ENCODE measurements around the gene RAVER2. TPM values are rescaled to one million over a fixed set of nuclear protein-coding genes. Genes with fewer than 3 reads are reported as not detected.

Gene RAVER2
- total RNA-seq, 2 experiments from 2014 or later = 0.08 TPM; not detected in 1

- H3K9me2 ChIP-seq (ENCODE audit: insufficient read depth, low read length) = no peaks in the 10 kb centered on the region
- ChIA-PET POLR2A (no interaction called here), CTCF (ENCODE audit: unreplicated experiment) (no interaction called here)
- peaks cover 77% of the 10 kb centered on the region for H3K36me3 ChIP-seq (ENCODE audit: insufficient read depth, low read length)
- no peak overlapping the region for H3K4me2 ChIP-seq (ENCODE audit: low read length)
- H3K9me3 ChIP-seq (ENCODE audit: low read length) = no peaks in the 10 kb centered on the region
- no peak overlapping the region for H3K4me3 ChIP-seq (ENCODE audit: low read depth, low read length, poor library complexity, severe bottlenecking)
- no TSS peak for BruUV-seq (replicated peaks)
- no peaks in the 10 kb centered on the region for H4K20me1 ChIP-seq (ENCODE audit: insufficient read depth, low read length)
- peaks cover 2% of the 10 kb centered on the region for H3K4me1 ChIP-seq (ENCODE audit: insufficient read depth, low read length, poor library complexity, severe bottlenecking)
- no peak for DNase-seq (ENCODE audit: low spot score)
- no peak overlapping the region for H3K27ac ChIP-seq (ENCODE audit: low read depth, low read length, poor library complexity, severe bottlenecking)
- no peak overlapping the region for H2AFZ ChIP-seq (ENCODE audit: low read length)
- no peaks in the 10 kb centered on the region for H3K79me2 ChIP-seq (ENCODE audit: insufficient read depth, low read depth, low read length)
- TF ChIP-seq EZH2phosphoT487 (IDR thresholded peaks at IDR 0.05; ENCODE audit: borderline replicate concordance, low read depth, low read length) (no peak), CTCF (conservative IDR thresholded peaks at IDR 0.05; ENCODE audit: low read length) (no peak)
- intact Hi-C loops (cut with micrococcal nuclease; ENCODE audit: unreplicated experiment) = no loop called here
Observed at GRCh38 chr1:64847666-64848065, 102.8 kb downstream of the RAVER2 start.

GRCh38 chr1:64848136-64848535 lies 103.3 kb downstream of the RAVER2 start:
- DNase-seq (ENCODE audit: low spot score) = no peak
- Histone ChIP-seq H3K79me2 (ENCODE audit: insufficient read depth, low read depth, low read length) (no peaks in the 10 kb centered on the region), H3K4me3 (ENCODE audit: low read depth, low read length, poor library complexity, severe bottlenecking) (no peak overlapping the region), H3K9me2 (ENCODE audit: insufficient read depth, low read length) (no peaks in the 10 kb centered on the region), H3K36me3 (ENCODE audit: insufficient read depth, low read length) (peaks cover 79% of the 10 kb centered on the region), H3K9me3 (ENCODE audit: low read length) (no peaks in the 10 kb centered on the region), H2AFZ (ENCODE audit: low read length) (no peak overlapping the region), H3K27ac (ENCODE audit: low read depth, low read length, poor library complexity, severe bottlenecking) (no peak overlapping the region), H4K20me1 (ENCODE audit: insufficient read depth, low read length) (no peaks in the 10 kb centered on the region), H3K4me2 (ENCODE audit: low read length) (no peak overlapping the region), H3K4me1 (ENCODE audit: insufficient read depth, low read length, poor library complexity, severe bottlenecking) (no peaks in the 10 kb centered on the region)
- TF ChIP-seq CTCF (conservative IDR thresholded peaks at IDR 0.05; ENCODE audit: low read length) (no peak), EZH2phosphoT487 (IDR thresholded peaks at IDR 0.05; ENCODE audit: borderline replicate concordance, low read depth, low read length) (no peak)
- intact Hi-C loops (cut with micrococcal nuclease; ENCODE audit: unreplicated experiment) = no loop called here
- TSS peak; percentile 18 for BruUV-seq (replicated peaks)
- ChIA-PET POLR2A (interaction anchor here (0.5 kb wide), 1 partner anchor 190 kb away, joined by 4 read pairs; no protein-coding TSS in a partner anchor), CTCF (ENCODE audit: unreplicated experiment) (no interaction called here)

GRCh38 chr1:64848803-64849202 lies 103.9 kb downstream of the RAVER2 start:
- ChIA-PET POLR2A (interaction anchor here (0.5 kb wide), 1 partner anchor 189 kb away, joined by 4 read pairs; no protein-coding TSS in a partner anchor), CTCF (ENCODE audit: unreplicated experiment) (no interaction called here)
- no peak overlapping the region for H3K4me3 ChIP-seq (ENCODE audit: low read depth, low read length, poor library complexity, severe bottlenecking)
- H3K36me3 ChIP-seq (ENCODE audit: insufficient read depth, low read length) = peaks cover 79% of the 10 kb centered on the region
- H3K79me2 ChIP-seq (ENCODE audit: insufficient read depth, low read depth, low read length) = no peaks in the 10 kb centered on the region
- BruUV-seq (replicated peaks) = no TSS peak
- no peaks in the 10 kb centered on the region for H3K9me3 ChIP-seq (ENCODE audit: low read length)
- no peaks in the 10 kb centered on the region for H3K9me2 ChIP-seq (ENCODE audit: insufficient read depth, low read length)
- DNase-seq (ENCODE audit: low spot score) = no peak
- H4K20me1 ChIP-seq (ENCODE audit: insufficient read depth, low read length) = no peaks in the 10 kb centered on the region
- no peak overlapping the region for H2AFZ ChIP-seq (ENCODE audit: low read length)
- H3K4me1 ChIP-seq (ENCODE audit: insufficient read depth, low read length, poor library complexity, severe bottlenecking) = no peaks in the 10 kb centered on the region
- H3K4me2 ChIP-seq (ENCODE audit: low read length) = no peak overlapping the region
- H3K27ac ChIP-seq (ENCODE audit: low read depth, low read length, poor library complexity, severe bottlenecking) = no peak overlapping the region
- intact Hi-C loops (cut with micrococcal nuclease; ENCODE audit: unreplicated experiment) = no loop called here
- no peak for TF ChIP-seq CTCF (conservative IDR thresholded peaks at IDR 0.05; ENCODE audit: low read length)
- TF ChIP-seq EZH2phosphoT487 (IDR thresholded peaks at IDR 0.05; ENCODE audit: borderline replicate concordance, low read depth, low read length) = no peak
